MCF 10A (cell line): ENCODE data around the gene SELENOV. TPM values are rescaled to one million over a fixed set of nuclear protein-coding genes. Genes with fewer than 3 reads are reported as not detected.
A peak's percentile ranks its signal among the peaks of the same experiment; 100 is the strongest.

Experiments used
- BruUV-seq: library from RNA; stranded (reverse); fragments of 400-500 nt; replicated peaks from 2 replicates; lab custom pipeline; 2021; lab: Mats Ljungman, UMichigan
- CTCF ChIA-PET: fragments of 300-600 bp; sonication (Branson Sonifier 250); formaldehyde crosslinking; extraction: SDS; loops from one replicate; lab custom pipeline; 2021; ENCODE audit warnings: antibody characterized with exemption, inconsistent platforms; lab: Yijun Ruan, JAX
- POLR2A ChIA-PET: fragments of 300-600, 350-650 bp; sonication (Branson Sonifier 250); formaldehyde crosslinking; extraction: SDS; loops from one replicate; lab custom pipeline; 2020; ENCODE audit warnings: antibody characterized with exemption, inconsistent platforms; lab: Yijun Ruan, JAX
- DNase-seq: peaks from one replicate; pipeline ENCODE4 v3.0.0-alpha.2; 2018; ENCODE audit not compliant: unreplicated experiment
- H3K27ac Mint-ChIP-seq: one replicate; pipeline ENCODE4 v1.8.0; 2022; ENCODE audit warnings: mild to moderate bottlenecking, low read depth, mixed read lengths; ENCODE audit not compliant: unreplicated experiment
- H3K27me3 Mint-ChIP-seq: one replicate; pipeline ENCODE4 v1.8.0; 2022; ENCODE audit warnings: mixed read lengths; ENCODE audit not compliant: insufficient read depth, unreplicated experiment
- H3K36me3 Mint-ChIP-seq: one replicate; pipeline ENCODE4 v1.8.0; 2022; ENCODE audit warnings: mild to moderate bottlenecking, moderate library complexity, mixed read lengths; ENCODE audit not compliant: insufficient read depth, unreplicated experiment
- H3K4me1 Mint-ChIP-seq: one replicate; pipeline ENCODE4 v1.8.0; 2022; ENCODE audit warnings: mixed read lengths; ENCODE audit not compliant: insufficient read depth, unreplicated experiment
- H3K4me3 Mint-ChIP-seq: one replicate; pipeline ENCODE4 v1.8.0; 2022; ENCODE audit warnings: mild to moderate bottlenecking, moderate library complexity, mixed read lengths; ENCODE audit not compliant: unreplicated experiment
- H3K9me3 Mint-ChIP-seq: one replicate; pipeline ENCODE4 v1.8.0; 2022; ENCODE audit warnings: mixed read lengths; ENCODE audit not compliant: unreplicated experiment
- intact Hi-C: fragments of 100-400 bp; cut with micrococcal nuclease; formaldehyde crosslinking; loops from 2 replicates; pipeline ENCODE4 v1.14.1; 2022
- total RNA-seq: library from RNA; stranded (reverse); gene quantifications from 2 replicates; pipeline ENCODE4 v1.2.3, GENCODE V29; 2022
- TF ChIP-seq, protein P1 (sequence below): fragments of 200-600 bp; IDR thresholded peaks from one replicate; pipeline ENCODE4 v1.8.0; 2022; ENCODE audit warnings: antibody characterized with exemption, mild to moderate bottlenecking; ENCODE audit not compliant: unreplicated experiment

Gene SELENOV
- total RNA-seq, 1 experiment from 2014 or later = not detected

DNA sequence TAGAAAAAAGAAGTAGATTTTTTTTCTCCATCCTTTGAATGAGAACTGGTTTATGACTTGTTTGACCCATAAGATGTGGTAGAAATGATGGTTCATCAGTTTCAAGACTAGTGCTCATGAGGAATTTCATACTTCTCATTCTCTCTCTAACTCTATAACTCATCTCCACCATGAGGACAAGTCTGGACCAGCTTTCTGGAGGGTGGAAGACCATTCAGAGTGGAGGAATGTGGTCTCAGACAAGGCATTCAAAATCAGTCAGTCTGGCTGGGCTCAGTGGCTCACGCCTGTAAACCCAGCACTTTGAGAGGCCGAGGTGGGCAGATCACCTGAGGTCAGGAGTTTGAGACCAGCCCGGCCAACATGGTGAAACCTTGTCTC lies 28.5 kb downstream of the SELENOV start:
- peaks cover under 1% of the 10 kb centered on the region for H3K36me3 Mint-ChIP-seq
- ChIA-PET POLR2A (interaction anchor here (1.9 kb wide), 1 partner anchor 108 kb away, joined by 5 read pairs; the partner anchor contains the start of gene RPS16), CTCF (interaction anchor here (1.8 to 4.9 kb wide), 2 partner anchors 103 to 129 kb away, joined by 10 to 44 read pairs; no protein-coding TSS in a partner anchor)
- no peak overlapping the region for H3K4me3 Mint-ChIP-seq
- no peak for DNase-seq
- TF ChIP-seq, protein P1, sequence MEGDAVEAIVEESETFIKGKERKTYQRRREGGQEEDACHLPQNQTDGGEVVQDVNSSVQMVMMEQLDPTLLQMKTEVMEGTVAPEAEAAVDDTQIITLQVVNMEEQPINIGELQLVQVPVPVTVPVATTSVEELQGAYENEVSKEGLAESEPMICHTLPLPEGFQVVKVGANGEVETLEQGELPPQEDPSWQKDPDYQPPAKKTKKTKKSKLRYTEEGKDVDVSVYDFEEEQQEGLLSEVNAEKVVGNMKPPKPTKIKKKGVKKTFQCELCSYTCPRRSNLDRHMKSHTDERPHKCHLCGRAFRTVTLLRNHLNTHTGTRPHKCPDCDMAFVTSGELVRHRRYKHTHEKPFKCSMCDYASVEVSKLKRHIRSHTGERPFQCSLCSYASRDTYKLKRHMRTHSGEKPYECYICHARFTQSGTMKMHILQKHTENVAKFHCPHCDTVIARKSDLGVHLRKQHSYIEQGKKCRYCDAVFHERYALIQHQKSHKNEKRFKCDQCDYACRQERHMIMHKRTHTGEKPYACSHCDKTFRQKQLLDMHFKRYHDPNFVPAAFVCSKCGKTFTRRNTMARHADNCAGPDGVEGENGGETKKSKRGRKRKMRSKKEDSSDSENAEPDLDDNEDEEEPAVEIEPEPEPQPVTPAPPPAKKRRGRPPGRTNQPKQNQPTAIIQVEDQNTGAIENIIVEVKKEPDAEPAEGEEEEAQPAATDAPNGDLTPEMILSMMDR = no peak
- BruUV-seq = no TSS peak
- H3K4me1 Mint-ChIP-seq = peaks cover 8% of the 10 kb centered on the region
- no peak overlapping the region for H3K27ac Mint-ChIP-seq
- intact Hi-C loops = no loop called here
- H3K27me3 Mint-ChIP-seq = no peaks in the 10 kb centered on the region
- no peaks in the 10 kb centered on the region for H3K9me3 Mint-ChIP-seq

DNA sequence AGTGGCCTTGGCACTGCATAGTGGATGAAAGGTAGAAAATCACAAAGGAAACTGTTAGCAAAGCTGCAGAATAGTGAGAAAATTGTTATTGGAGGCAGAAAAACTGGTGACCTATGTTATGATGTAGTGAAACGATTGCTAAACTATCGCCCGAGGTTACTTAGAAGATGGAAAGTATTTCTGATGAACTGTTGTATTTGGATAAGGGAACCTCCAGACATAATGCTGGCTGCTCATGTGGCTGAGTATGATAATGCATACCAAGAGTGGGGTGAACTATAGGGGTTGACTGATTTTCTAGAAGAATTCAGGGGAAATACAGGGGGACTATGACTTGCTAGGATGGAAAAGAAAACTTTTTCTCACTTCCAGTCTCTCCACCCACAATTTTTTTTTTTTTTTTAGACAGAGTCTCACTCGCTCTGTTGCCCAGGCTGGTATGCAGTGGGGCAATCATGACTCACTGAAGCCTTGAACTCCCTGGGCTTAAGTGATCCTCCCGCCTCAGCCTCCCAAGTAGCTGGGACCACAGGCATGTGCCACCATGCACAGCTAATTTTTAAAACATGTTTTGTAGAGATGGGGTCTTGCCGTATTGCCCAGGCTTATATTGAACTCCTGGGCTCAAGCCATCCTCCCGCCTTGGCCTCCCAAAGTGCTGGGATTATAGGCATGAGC lies 29.4 kb downstream of the SELENOV start:
- ChIA-PET POLR2A (interaction anchor here (1.2 kb wide), 1 partner anchor 99 kb away, joined by 3 read pairs; the partner anchor contains the start of gene SUPT5H), CTCF (interaction anchor here (0.6 to 0.7 kb wide), 2 partner anchors 25 to 530 kb away, joined by 4 read pairs; no protein-coding TSS in a partner anchor)
- BruUV-seq = no TSS peak
- TF ChIP-seq, protein P1 = no peak
- intact Hi-C loops = no loop called here
- Mint-ChIP-seq H3K4me1 (peaks cover 6% of the 10 kb centered on the region), H3K9me3 (no peaks in the 10 kb centered on the region), H3K4me3 (no peak overlapping the region), H3K36me3 (no peaks in the 10 kb centered on the region), H3K27ac (no peak overlapping the region), H3K27me3 (no peaks in the 10 kb centered on the region)
- peak; percentile 40 for DNase-seq

DNA sequence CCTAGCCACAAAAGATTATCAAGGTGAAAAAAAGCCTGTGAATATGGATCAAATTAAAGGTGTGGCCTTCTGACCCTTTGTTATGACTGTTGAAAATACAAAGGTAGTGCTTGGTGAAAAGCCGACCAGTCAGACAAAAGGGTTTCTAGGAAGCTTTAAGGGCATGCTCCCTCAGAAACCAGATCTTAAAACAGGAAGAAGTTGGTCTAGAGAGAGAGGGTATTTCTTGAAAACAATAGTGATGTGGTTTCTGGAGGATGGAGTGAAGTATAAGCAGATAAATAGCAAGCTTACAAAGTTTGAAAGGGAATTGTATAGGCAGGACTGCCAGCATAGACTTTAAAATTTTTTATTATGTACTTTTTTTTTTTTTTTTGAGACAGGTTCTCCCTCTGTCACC lies 30.0 kb downstream of the SELENOV start:
- no peak overlapping the region for H3K4me3 Mint-ChIP-seq
- no TSS peak for BruUV-seq
- H3K9me3 Mint-ChIP-seq = no peaks in the 10 kb centered on the region
- TF ChIP-seq, protein P1 = no peak
- CTCF ChIA-PET = interaction anchor here (0.7 kb wide), 2 partner anchors 26 to 39 kb away, joined by 3 to 4 read pairs; no protein-coding TSS in a partner anchor
- no peaks in the 10 kb centered on the region for H3K27me3 Mint-ChIP-seq
- intact Hi-C loops = no loop called here
- H3K27ac Mint-ChIP-seq = no peak overlapping the region
- POLR2A ChIA-PET = interaction anchor here (1.2 kb wide), 1 partner anchor 100 kb away, joined by 3 read pairs; the partner anchor contains the start of gene SUPT5H
- H3K4me1 Mint-ChIP-seq = peaks cover 6% of the 10 kb centered on the region
- H3K36me3 Mint-ChIP-seq = no peaks in the 10 kb centered on the region
- DNase-seq = no peak

DNA sequence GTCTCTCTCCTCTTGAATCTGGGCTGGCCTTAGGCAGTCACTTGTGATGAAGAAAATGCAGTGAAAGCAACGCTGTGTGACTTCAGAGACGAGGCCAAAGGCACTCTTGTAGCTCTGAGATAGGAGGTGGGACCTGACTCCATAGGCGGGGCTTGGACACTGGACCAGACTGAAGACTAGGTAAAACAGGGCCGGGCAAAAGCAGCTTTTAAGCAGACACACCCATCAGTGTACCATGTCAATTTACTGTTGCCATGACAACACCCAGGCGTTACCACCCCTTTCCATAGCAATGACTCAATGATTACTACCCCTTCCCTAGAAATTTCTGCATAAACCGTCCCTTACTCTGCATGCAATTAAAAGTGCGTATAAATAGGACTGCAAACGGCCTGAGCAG lies 31.7 kb downstream of the SELENOV start:
- no peak overlapping the region for H3K27ac Mint-ChIP-seq

More for the DNA sequence above, 31.7 kb downstream of the SELENOV start:
- CTCF ChIA-PET = interaction anchor here (0.8 to 1.5 kb wide), 4 partner anchors 14 to 297 kb away, joined by 3 to 6 read pairs (median 4); partner anchors contain the start of gene EID2B
- intact Hi-C loops = no loop called here
- no TSS peak for BruUV-seq
- no peaks in the 10 kb centered on the region for H3K9me3 Mint-ChIP-seq
- no peaks in the 10 kb centered on the region for H3K4me1 Mint-ChIP-seq
- peak; percentile 7 for DNase-seq
- no peak overlapping the region for H3K4me3 Mint-ChIP-seq
- H3K36me3 Mint-ChIP-seq = no peaks in the 10 kb centered on the region
- TF ChIP-seq, protein P1 = no peak
- POLR2A ChIA-PET = interaction anchor here (0.9 kb wide), 1 partner anchor 101 kb away, joined by 5 read pairs; the partner anchor contains the start of gene SUPT5H
- H3K27me3 Mint-ChIP-seq = no peaks in the 10 kb centered on the region
